ENCODE data around the gene ACTN2.
"Not testable (repeated sequence)": the region's sequence is repeated elsewhere in the genome, so short reads cannot be mapped to it uniquely, and the experiment has no call there.

The ACTN2 gene

GRCh38 chr1:236657398-236657797 lies 28.9 kb upstream of the ACTN2 start:
- no peak for TF ChIP-seq CTCF (IDR thresholded peaks at IDR 0.05; ENCODE audit: insufficient read depth, missing control alignments)
- no peak for FAIRE-seq

GRCh38 chr1:236659792-236660587 lies 26.3 kb upstream of the ACTN2 start:
- no peak for DNase-seq (ENCODE audit: insufficient read length, low spot score)
- TF ChIP-seq CTCF (IDR thresholded peaks at IDR 0.05; ENCODE audit: insufficient read depth, missing control alignments), result no peak
- no peak for FAIRE-seq

More at GRCh38 chr1:236657398-236657797, 28.9 kb upstream of the ACTN2 start:
- no peak for DNase-seq (ENCODE audit: insufficient read length, low spot score)

- DNase-seq (ENCODE audit: insufficient read length, low spot score), result no peak
- TF ChIP-seq CTCF (IDR thresholded peaks at IDR 0.05; ENCODE audit: insufficient read depth, missing control alignments), result no peak
- FAIRE-seq, result no peak
Measured at GRCh38 chr1:236663934-236664333, 22.4 kb upstream of the ACTN2 start.

GRCh38 chr1:236668909-236669308 lies 17.4 kb upstream of the ACTN2 start:
- DNase-seq (ENCODE audit: insufficient read length, low spot score); FAIRE-seq: not testable (repeated sequence)

- no peak for TF ChIP-seq CTCF (IDR thresholded peaks at IDR 0.05; ENCODE audit: insufficient read depth, missing control alignments)
- DNase-seq (ENCODE audit: insufficient read length, low spot score), result no peak
- FAIRE-seq, result no peak
Measured at GRCh38 chr1:236670060-236670459, 16.2 kb upstream of the ACTN2 start.

- FAIRE-seq (no peak), DNase-seq (ENCODE audit: insufficient read length, low spot score) (no peak)
- no peak for TF ChIP-seq CTCF (IDR thresholded peaks at IDR 0.05; ENCODE audit: insufficient read depth, missing control alignments)
Measured at GRCh38 chr1:236673289-236673919, 12.9 kb upstream of the ACTN2 start.

- TF ChIP-seq CTCF (IDR thresholded peaks at IDR 0.05; ENCODE audit: insufficient read depth, missing control alignments), result no peak
- DNase-seq (ENCODE audit: insufficient read length, low spot score), result no peak
- FAIRE-seq, result no peak
Measured at GRCh38 chr1:236677641-236678235, 8.6 kb upstream of the ACTN2 start.

Data from D721Med (cell line).